ENCODE results near the gene NR1D1.

Gene NR1D1

DNA sequence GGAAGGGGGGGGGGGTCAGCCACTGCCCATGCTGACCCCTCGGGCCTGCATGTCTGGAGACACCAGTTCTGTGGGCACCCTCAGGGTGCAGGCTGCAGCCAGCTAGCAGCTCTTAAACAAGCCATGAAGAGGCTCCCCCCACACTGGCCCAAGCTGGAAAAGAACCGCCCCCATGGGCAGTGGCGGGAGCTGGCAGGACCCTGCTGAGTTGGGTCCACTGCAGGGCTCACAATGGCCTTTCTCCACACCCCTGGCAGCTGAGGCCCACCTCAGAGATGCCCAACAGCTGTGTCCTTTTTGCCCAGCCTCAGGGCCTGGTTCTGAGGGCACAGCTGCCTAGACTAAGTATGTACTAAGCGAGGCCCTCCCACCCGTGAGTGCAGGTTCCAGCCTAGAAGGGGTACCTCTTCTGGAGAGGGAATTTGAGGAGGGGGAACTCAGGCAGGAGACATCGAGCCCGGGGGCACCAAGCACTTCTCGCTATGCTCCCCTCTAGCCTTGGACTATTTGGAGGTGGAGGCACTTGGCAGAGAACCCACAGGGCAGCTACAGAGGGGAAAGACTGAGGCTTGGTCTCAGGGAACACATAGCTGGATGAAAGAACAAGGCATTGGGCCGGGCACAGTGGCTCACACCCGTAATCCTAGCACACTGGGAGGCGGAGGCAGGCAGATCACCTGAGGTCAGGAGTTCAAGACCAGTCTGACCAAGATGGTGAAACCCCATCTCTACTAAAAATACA is 34.4 kb downstream of the NR1D1 start:
- peak overlapping the region; percentile 95 for H3K27ac ChIP-seq
- ChIA-PET POLR2A (ENCODE audit: low non-redundant PET) (no interaction called here), CTCF (interaction anchor here (0.6 to 2.0 kb wide), 6 partner anchors 9 to 144 kb away, joined by 3 to 22 read pairs (median 6); no protein-coding TSS in a partner anchor)
- TF ChIP-seq, protein P1, sequence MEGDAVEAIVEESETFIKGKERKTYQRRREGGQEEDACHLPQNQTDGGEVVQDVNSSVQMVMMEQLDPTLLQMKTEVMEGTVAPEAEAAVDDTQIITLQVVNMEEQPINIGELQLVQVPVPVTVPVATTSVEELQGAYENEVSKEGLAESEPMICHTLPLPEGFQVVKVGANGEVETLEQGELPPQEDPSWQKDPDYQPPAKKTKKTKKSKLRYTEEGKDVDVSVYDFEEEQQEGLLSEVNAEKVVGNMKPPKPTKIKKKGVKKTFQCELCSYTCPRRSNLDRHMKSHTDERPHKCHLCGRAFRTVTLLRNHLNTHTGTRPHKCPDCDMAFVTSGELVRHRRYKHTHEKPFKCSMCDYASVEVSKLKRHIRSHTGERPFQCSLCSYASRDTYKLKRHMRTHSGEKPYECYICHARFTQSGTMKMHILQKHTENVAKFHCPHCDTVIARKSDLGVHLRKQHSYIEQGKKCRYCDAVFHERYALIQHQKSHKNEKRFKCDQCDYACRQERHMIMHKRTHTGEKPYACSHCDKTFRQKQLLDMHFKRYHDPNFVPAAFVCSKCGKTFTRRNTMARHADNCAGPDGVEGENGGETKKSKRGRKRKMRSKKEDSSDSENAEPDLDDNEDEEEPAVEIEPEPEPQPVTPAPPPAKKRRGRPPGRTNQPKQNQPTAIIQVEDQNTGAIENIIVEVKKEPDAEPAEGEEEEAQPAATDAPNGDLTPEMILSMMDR (conservative IDR thresholded peaks at IDR 0.05; ENCODE audit: low read depth) = no peak
- DNase-seq (ENCODE audit: low spot score) = no peak

DNA sequence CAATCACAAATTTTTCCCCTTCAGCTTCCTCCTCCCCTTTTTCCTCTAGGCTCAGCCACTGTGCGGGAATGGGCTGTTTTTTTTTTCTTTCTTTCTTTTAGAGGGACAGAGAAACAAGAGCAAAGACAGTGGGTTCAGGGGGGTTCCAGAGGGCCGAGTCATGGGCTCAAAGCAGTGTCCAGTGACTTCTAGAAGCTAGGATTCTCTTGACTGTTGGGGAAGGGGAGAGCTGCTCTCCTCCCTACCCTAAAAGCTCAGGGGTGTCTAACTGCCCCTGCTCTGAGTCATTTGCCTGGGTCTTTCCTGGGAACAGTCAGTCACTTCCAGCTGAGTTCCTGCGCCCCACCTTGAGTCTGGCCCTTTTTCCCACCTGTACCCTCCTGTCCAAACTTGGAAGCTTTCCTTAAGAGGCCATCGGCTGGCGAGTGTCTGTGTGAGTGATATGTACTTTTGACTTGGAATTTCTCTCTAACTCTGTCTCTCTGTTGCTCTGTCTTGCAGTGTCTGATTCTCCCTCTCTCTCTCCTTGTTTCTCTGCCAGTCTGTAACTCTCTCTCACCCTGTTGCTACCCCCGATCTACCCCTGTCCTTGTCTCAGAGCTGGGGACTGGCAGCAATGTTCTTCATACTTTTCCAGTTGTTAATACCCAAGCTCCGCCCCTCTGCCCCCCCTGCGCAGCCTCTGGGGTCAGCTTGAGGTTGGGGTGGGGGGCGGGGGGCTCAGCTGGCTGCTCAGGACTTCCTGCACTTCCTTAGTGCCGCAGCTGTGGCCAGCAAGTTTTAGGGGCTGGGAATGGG is 35.2 kb downstream of the NR1D1 start:
- TF ChIP-seq, protein P1 (conservative IDR thresholded peaks at IDR 0.05; ENCODE audit: low read depth) = no peak

GRCh38 chr17:40063901-40064531 is 36.4 kb downstream of the NR1D1 start:
- ChIA-PET POLR2A (ENCODE audit: low non-redundant PET) (interaction anchor here (0.7 kb wide), 1 partner anchor 75 kb away, joined by 3 read pairs; no protein-coding TSS in a partner anchor), CTCF (interaction anchor here (1.3 to 2.1 kb wide), 3 partner anchors 11 to 47 kb away, joined by 3 to 22 read pairs (median 19); no protein-coding TSS in a partner anchor)
- TF ChIP-seq, protein P1 (conservative IDR thresholded peaks at IDR 0.05; ENCODE audit: low read depth) = no peak
- H3K27ac ChIP-seq = peak overlapping the region; percentile 95
- DNase-seq (ENCODE audit: low spot score) = no peak

More for the DNA sequence above, 35.2 kb downstream of the NR1D1 start:
- ChIA-PET CTCF (interaction anchor here (0.6 to 2.0 kb wide), 3 partner anchors 10 to 143 kb away, joined by 3 to 22 read pairs (median 7); no protein-coding TSS in a partner anchor), POLR2A (ENCODE audit: low non-redundant PET) (no interaction called here)
- peak overlapping the region; percentile 95 for H3K27ac ChIP-seq
- DNase-seq (ENCODE audit: low spot score) = no peak

DNA sequence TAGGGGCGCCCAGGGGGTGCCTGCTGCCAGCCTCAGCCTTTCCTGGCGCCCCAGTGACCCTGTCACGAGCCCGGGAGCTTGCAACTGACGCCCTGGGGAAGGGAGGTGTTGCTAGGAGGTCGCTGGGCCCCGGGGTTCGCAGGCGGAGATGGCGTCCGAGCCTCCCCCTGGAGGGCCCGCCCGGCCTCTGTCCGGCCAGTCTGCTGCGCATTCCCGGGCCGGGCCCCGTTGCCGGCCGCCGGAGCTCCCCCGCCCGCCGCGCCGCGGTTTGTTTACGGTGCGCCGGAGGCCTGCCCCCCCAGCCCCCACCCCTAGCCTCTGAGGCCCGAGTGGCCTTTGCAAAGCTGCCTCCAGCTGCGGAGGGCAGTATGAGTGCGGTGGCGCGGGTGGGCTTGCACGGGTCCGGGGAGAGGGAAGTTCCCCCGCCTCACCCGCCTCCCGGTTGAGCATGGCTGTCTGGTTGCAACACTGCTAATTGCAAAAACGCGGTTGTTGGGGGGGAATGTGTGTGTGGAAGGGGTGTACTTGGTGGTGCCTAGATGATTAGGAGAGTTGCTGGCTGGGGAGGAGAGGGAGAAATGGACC is 37.1 kb downstream of the NR1D1 start:
- ChIA-PET CTCF (interaction anchor here (0.6 to 2.1 kb wide), 5 partner anchors 10 to 48 kb away, joined by 3 to 19 read pairs (median 3); partner anchors contain the start of genes MED24 and NR1D1), POLR2A (ENCODE audit: low non-redundant PET) (no interaction called here)
- TF ChIP-seq, protein P1 (conservative IDR thresholded peaks at IDR 0.05; ENCODE audit: low read depth) = no peak
- DNase-seq (ENCODE audit: low spot score) = no peak
- H3K27ac ChIP-seq = peak overlapping the region; percentile 95

DNA sequence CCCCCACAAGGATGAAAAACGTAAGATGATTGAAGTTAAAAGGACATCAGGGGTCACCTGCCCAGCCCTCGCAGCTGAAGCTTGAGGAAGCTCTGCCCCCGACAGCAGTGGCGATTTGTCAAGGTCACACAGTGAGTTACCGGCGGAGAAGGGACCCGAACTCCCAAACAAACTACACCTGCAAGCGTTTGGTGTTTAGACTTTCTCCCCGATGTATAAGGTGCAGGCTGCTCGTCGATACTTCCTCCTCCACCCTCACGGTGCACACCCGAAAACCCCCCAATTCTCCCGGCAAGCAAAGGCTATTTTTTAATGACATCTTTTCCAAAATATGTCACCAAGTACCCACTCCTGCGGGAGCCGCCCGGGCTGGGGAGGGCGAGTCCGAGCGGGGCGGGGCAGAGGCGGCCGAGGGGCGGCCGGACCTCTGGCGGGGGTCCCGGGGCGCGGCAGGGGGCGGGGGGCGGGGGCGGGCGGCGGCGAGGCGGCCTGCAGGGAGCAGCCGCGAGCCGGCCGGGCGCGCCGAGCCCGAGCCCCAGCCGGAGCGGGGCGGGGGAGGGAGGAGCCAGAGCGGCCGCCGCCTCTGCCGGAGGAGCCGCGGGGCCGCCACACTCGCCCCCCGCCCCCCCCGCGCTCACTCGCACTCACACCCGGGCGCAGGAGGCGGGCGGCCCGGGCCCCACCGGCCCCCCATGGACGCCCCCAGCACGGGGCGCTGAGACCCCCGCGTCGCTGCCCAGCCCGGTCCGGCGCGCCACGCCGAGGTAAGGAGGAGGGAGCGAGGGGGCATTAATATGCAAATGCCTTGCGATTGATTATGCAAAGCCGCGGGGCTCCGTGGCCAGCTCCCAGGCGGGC is 37.8 kb downstream of the NR1D1 start, which contains the start of gene THRA:
TSS of gene THRA (plus strand) at position 637 of the 858 bp plus-strand sequence. CDS start 11,524 bp downstream, outside the sequence.
- peak within 1 kb of the TSS; percentile 95 for H3K27ac ChIP-seq
- DNase-seq (ENCODE audit: low spot score) = peak; percentile 72
- TF ChIP-seq, protein P1 (conservative IDR thresholded peaks at IDR 0.05; ENCODE audit: low read depth) = peak; percentile 73
- CTCF ChIA-PET = interaction anchor here (0.5 to 2.1 kb wide), 10 partner anchors 9 to 334 kb away, joined by 3 to 19 read pairs (median 3); partner anchors contain the start of genes MED24 and NR1D1
- POLR2A ChIA-PET (ENCODE audit: low non-redundant PET) = no interaction called here

Measured in RWPE1 (cell line).